DMS53 (cell line): Measurements from ENCODE around the gene THADA.
A peak's percentile ranks its signal among the peaks of the same experiment; 100 is the strongest.
"Not testable (repeated sequence)": the region's sequence is repeated elsewhere in the genome, so short reads cannot be mapped to it uniquely, and the experiment has no call there.

Source experiments
- DNase-seq: peaks from one replicate; lab custom pipeline; 2025; lab: John Stamatoyannopoulos, UW

Gene THADA

GRCh38 chr2:43594875-43595274, 963 bp downstream of the THADA start:
- DNase-seq: no peak

DNA sequence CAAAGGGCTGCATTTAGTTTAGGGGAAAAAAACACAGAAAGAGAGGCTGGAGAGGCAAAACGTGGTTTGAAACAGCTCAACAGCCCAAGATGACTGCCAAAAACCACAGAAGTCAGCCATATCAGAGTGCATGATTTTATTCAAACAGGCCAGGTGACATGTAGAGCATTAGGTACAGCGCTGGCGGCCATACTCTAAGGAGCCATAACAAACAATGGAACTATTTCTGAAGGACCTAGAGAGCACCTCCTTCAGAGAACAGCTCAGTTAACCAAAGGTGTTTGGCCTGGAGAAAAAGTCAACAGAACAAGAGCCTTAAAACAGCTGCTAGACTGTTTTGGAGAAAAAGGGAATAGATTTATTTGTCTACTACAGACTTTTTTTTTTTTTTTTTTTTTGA, 2.6 kb downstream of the THADA start:
- peak; percentile 22 for DNase-seq

- no peak for DNase-seq
Observed at GRCh38 chr2:43592443-43592842, 3.4 kb downstream of the THADA start.

GRCh38 chr2:43585708-43586107, 10.1 kb downstream of the THADA start:
- no peak for DNase-seq

GRCh38 chr2:43579275-43579981, 16.4 kb downstream of the THADA start:
- DNase-seq: no peak

DNA sequence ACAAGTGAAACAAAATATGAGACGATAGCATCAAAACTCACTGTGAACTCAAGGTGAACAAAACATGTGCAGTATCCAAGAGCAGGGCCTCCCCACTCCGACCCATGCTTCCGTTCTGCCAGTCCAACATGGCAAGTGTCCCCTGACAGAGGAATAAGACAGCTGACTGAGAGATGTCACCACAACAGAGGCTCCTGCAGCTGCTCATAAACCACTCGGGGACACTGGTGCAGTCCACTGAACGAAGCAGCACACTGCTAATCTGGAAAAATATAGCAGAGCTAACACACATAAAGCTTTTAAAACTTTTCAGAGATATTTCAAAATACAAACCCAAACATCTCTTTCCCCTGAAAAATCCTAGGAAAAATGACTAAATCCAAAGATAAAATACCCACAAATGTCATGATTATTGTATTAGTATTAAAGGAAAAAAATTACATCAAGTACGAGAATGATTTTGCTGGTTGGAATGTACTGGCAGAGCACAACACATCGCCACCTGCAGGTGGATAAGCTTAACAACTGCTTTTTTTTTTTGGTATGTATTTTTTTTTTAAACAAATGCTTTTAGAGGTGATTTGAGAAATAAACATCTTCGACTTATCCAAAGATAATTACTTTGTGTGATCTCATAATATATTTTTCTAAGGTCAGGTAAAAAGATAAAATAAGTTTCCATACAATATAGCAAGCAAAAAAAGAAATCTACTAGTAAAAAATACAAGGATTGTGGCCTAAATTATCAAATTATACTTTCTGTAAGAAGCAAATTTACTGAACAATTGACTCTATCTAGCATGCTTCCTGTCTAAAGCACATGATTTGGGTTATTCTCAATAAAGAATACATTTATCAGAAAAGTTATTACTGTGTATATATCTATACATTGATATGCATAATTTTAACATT, 18.6 kb downstream of the THADA start:
- peak; percentile 80 for DNase-seq

- DNase-seq: no peak
Observed at GRCh38 chr2:43572244-43572643, 23.6 kb downstream of the THADA start.

DNA sequence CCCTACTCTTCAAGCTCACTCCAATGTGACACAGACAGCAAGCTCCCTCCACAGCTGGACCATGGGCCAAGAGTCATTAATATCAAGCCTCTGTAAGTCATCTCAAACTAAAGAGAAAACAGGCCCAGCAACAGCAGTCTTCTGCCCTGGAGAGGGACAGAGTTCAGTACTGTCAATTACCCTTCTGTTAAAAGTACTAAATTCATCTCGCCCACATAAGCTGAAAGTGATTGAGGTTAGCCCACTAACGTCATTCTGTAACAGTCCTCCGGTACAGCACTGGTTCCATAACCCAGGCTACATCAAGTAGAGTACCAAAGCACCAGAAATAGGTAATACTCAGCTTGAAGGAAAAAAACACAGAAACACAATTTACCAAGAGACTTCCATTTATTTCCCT, 25.9 kb downstream of the THADA start:
- DNase-seq: no peak

GRCh38 chr2:43568228-43568627, 27.6 kb downstream of the THADA start:
- no peak for DNase-seq

- DNase-seq: no peak
Observed at GRCh38 chr2:43566461-43566729, 29.4 kb downstream of the THADA start.

- DNase-seq: no peak
Observed at GRCh38 chr2:43563679-43564078, 32.2 kb downstream of the THADA start.

GRCh38 chr2:43560231-43560547, 35.6 kb downstream of the THADA start:
- no peak for DNase-seq

DNA sequence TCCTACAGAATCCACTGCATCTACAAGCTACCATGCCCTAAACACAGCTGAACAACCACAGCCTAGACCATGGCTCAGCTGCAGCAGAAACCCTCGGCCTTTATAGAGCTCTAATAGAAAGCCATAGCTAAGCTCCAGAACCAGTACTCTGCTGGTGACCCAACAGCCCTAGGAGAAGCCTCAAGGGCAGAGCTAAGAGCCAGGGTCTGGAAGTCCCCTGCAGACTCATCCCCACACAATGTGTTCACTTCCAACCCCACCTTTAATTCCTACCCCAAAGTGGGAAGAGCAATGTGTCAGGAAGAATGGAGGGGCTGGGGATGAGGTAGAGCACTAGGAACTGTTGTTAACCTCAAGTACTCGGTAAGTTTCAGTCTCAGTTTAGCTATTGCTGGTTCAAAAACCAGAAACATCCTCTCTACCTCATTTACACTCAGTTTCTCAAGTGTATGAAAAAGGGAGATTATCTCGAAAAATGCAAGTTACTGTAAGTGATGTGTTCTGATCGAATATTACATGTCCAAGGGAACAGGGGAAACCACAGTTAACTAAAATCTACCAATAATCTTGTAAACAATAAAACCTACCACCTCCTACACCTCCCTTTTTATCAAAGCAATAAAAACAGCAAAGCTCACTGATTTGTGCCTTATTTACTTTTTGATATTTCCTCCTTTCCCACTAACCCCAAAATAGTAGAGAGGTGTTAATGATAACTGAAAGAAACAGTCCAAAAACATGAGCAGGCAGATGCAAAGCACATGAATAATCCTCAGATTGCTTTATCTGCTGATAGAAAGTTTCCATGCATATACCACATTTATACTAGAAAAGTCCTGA, 36.2 kb downstream of the THADA start:
- no peak for DNase-seq

GRCh38 chr2:43557196-43557595, 38.6 kb downstream of the THADA start:
- no peak for DNase-seq

DNA sequence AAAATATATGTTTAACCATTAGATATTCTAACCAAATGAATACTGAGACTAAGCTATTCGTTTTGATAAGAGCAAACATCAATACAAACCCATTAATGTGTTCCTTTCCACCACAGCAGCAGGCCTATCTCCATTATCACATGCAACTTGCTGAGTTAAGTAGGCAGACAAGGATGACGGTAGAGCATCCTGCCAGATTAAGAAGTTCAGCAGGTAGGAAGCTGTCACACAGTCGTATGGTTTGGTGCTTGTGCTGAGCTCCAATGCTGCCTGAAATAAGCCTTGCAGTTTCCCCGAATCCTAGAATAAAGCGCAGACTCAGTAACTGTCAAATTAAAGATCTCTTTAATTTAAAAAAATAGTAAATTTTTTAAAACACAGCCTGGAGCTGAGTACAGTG, 39.6 kb downstream of the THADA start:
- DNase-seq: no peak

DNA sequence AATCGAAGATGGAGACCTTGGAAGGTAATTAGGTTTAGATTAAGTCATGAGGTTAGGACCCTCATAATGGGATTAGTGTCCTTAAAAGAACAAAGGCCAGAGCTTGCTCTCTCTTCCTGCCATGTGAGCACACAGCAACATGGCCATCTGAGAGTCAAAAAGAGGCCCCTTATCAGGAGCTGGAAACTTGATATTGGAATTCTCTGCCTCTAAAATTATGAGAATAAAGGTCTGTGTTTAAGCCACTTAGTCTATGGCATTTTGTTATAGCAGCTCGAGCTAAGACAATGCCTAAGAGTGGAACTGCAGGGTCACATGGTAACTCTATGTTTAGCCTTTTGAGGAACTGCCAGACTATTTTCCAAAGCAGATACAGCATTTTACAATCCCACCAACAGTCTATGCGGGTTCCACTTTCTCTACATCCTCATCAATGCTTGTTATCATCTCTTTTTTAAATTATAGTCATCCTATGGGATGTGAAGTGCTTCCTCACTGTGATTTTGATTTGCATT, 42.4 kb downstream of the THADA start:
- no peak for DNase-seq

DNA sequence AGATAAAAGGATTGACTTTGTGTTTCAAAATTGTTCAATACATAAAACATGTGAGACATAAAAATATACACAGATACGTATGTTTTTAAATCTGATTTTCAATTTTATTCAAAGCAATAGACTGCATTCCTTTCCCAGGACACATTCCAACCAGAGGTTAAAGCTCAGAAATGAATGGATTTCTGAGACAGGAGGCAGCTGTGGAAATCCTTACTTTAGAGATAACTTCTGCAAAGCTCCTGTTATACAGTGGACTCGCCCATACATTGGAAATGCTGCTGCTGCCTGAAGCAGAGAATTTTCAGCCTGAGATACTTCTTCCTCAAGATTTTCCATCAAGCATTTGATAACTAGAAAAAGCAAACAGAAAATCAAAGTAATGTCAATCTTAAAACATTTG, 43.8 kb downstream of the THADA start:
- no peak for DNase-seq

GRCh38 chr2:43548381-43548780, 47.5 kb downstream of the THADA start:
- not testable (repeated sequence) for DNase-seq

GRCh38 chr2:43542285-43542933, 53.4 kb downstream of the THADA start:
- DNase-seq: peak; percentile 69

DNA sequence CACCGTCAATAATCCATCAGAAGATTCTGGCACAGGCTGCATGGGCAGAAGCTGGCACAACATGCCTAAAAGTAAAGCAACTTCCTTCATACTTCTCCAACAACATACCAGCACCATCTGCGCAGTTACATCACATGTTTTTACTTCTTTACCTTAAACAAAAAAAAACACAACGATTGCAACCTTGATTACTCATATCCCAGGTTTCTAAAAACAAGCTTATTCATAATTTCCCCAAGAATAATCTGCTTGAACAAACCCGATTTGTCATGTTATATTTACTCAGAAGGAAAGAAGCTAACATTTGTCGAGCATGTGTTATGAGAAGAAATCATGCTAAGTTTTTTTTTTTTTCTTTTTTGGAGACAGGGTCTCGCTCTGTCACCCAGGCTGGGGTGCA, 54.7 kb downstream of the THADA start:
- DNase-seq: no peak

GRCh38 chr2:43540021-43540779, 55.6 kb downstream of the THADA start:
- DNase-seq: no peak
